Choroid plexus epithelial cell (primary cell): Measurements from ENCODE around the gene ST6GALNAC1.

ENCODE experiments used
- DNase-seq: peaks from one replicate; pipeline ENCODE4 v3.0.0-alpha.2; 2010; ENCODE audit warnings: low read depth
- H3K4me3 ChIP-seq: 2 replicates; pipeline ENCODE4 v1.5.1; 2011; ENCODE audit warnings: low read depth, mild to moderate bottlenecking, control low read depth, low read length, moderate library complexity
- TF ChIP-seq, protein P1 (sequence below): conservative IDR thresholded peaks from 2 replicates; pipeline ENCODE4 v1.5.1; 2011; ENCODE audit warnings: low read depth, mild to moderate bottlenecking, control low read depth, inconsistent platforms, low read length, moderate library complexity

Gene ST6GALNAC1

DNA sequence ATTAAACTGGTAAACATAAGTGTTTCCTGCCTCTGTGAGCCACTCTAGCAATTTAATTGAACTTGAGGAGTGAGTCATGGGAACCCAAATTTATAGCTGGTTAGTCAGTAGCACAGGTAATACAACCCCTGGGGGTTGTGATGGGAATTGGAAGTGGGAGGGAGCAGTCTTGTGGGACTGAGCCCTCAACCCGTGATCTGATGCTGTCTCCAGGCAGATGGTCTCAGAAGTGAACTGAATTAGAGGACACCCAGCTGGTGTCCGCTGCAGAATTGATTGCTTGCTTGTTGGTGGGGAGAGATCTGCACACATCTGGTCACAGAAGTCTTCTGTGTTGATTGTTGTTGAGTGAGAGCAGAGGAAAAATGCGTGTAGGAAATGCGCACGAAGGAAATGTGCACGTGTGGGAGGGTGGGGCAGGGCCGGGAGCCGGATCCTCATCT, 50.2 kb downstream of the ST6GALNAC1 start:
- TF ChIP-seq, protein P1, sequence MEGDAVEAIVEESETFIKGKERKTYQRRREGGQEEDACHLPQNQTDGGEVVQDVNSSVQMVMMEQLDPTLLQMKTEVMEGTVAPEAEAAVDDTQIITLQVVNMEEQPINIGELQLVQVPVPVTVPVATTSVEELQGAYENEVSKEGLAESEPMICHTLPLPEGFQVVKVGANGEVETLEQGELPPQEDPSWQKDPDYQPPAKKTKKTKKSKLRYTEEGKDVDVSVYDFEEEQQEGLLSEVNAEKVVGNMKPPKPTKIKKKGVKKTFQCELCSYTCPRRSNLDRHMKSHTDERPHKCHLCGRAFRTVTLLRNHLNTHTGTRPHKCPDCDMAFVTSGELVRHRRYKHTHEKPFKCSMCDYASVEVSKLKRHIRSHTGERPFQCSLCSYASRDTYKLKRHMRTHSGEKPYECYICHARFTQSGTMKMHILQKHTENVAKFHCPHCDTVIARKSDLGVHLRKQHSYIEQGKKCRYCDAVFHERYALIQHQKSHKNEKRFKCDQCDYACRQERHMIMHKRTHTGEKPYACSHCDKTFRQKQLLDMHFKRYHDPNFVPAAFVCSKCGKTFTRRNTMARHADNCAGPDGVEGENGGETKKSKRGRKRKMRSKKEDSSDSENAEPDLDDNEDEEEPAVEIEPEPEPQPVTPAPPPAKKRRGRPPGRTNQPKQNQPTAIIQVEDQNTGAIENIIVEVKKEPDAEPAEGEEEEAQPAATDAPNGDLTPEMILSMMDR = no peak
- no peak overlapping the region for H3K4me3 ChIP-seq
- DNase-seq = no peak

DNA sequence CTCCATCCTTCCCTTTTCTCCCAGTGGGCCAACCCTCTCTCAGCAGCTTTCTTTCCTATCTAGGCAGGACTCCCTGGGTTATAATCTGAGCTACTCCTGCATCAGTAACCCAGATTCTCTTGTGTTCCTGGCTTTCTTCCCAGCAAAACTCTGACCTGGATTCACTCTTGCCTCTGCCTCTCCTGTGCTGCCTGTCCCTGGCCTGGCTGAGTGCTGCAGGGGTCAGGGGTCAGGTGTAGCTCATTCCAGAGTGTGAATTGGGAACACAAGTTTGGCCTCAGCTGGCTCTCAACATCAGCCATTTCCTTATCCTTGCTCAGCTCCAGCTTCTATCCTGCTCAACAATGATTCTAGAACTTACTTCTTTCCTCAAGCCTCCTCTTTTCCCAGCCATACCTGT, 55.4 kb downstream of the ST6GALNAC1 start:
- H3K4me3 ChIP-seq = no peak overlapping the region
- DNase-seq = no peak

DNA sequence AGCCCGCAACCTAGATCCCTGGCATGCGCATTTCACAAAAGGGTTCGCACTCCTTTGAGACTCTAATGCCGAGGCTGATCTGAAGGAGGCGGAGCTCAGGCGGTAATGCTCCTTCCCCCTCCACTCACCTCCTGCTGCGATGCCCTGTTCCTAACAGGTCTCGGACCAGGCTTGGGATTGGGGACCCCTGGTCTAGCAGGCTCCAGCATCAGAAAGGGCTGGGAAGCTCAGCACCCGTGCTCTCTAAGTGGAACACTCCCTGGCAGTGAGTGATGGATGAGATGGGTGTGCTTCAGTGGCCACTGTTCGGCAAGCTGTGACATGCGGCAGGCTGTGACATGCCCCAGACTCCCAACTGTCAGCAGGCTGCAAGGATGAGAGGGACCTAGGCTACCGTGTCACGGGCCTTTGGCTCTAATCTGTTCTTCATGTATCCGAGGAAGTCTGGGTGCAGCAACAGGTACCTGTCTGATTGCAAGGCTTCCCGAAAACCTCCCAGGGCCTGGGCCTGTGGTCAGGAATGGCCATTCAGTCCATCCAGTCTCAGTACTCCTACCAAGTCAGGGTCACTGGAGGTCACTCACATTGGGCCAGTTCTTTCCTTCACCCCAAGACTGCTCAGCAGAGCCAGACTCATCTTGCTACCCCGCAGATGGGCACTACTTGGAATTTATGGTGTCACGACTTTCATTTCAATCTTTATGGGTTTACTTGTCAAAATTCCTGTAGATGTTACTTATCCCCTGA, 56.6 kb downstream of the ST6GALNAC1 start:
- no peak overlapping the region for H3K4me3 ChIP-seq
- TF ChIP-seq, protein P1 = no peak
- no peak for DNase-seq

More for the DNA sequence above, 55.4 kb downstream of the ST6GALNAC1 start:
- TF ChIP-seq, protein P1 = no peak

DNA sequence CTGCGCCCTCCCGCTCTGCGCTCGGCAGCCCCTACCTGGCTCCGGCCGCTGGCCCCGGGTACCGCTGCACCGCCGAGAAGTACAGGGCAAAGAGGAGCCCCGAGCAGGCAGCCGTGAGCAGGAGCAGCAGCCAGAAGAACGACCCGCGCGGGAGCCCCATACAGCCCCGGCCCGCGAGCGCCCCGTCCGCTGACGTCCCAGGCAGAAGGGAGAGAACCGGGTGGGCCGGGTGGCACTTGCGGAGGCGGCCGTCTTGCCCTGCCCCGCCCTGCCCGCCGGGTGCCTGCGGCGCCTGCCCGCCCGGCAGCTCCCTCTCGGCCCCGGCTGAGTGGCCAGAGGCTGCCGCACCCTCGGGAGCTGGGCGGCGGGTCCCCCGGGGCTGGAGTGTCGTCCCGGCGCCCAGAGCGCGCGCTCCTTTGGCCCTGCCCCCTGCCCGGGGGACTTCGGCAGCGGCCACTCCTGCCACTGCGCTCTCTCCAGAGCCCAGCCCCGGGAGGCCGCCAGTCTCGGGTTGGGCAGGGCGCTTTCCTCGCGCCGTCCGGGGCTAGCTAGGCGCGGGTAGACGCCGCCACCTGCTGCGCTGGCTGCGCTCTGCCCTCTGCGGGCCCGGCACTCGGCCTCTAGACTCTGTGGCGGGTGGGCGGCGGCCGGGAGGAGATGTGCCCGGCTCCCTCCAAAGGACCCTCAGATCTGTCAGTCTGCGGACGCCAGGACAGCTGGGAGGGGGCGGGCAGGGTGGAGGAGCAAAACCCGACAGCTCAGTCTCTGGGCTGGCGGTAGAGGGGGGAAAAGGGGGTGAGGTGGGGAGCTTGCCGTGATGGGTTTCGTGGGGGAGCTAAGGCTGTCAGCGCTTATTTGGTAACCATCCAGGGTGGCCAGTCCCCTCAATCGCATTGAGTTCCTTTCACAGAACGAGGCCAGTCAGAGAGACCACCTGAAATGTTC, 57.6 kb downstream of the ST6GALNAC1 start, which contains the start of gene ST6GALNAC2:
Gene ST6GALNAC2, minus strand, starts transcription at position 212 of the 945 bp plus-strand sequence. Its CDS starts 52 bp downstream, at position 160.
- TF ChIP-seq, protein P1 = no peak
- DNase-seq = no peak

DNA sequence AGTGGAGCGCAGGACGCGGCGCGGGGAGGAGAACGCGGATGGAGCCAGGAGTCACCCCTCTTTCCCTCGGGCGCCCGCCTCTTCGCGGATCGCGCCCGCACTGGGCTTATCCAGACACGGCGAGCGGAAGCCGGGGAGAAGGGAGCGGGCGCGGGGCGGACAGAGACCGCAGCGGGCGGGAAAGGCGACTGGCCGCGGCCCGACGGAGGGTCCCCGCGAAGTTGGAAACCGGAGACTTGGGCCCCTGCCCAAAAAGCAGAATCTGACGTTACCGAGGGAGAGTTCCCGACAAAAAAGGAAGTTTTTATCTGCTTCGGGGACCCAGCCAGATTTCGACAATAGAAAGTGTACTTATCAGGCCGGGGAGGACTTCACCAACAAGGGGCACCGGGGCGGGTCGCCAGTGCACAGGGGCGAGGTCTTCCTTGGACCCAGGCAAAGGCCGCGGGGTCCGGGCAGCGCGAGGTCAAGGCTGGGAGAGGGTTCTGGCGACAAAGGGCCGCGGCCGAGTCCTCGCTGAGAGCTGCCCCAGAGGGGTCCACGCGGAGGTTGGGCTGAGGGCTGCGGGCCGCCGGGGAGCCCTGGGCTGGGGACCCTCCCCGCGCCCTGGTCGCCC, 58.4 kb downstream of the ST6GALNAC1 start:
- H3K4me3 ChIP-seq = peak overlapping the region; percentile 47
- TF ChIP-seq, protein P1 = no peak
- DNase-seq = no peak

More for the DNA sequence above, 57.6 kb downstream of the ST6GALNAC1 start, which contains the start of gene ST6GALNAC2:
- H3K4me3 ChIP-seq = peak within 1 kb of the TSS; percentile 47

DNA sequence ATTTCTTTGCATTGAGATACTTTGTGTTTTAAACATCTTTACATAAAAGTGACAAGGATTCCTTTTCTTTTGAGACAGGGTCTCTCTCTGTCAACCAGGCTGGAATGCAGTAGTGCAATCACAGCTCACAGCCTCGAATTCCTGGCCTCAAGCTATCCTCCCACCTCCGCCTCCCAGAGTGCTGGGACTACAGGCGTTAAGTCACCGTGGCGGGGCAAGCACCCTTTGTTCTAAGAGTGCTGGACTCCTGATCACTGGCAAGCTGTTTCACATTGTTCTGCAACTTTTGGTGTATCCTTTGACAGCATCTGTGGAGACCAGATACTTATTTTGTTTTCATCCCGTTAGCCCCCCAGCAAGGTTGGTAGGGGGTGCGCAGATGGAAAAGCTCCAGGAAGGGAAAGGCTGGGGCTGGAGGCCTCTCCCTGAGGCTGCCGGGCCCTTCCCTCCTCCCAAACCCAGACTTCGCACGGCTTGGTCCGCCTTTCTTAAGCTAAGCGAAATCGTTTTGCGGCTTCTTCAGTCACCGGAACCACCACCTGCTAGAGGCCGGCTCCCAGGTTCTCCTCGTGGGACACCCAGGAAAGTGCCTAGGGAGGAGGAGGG, 59.0 kb downstream of the ST6GALNAC1 start:
- no peak for DNase-seq
- H3K4me3 ChIP-seq = peak overlapping the region; percentile 47
- TF ChIP-seq, protein P1 = no peak
